Measurements from ENCODE around the gene PPP3CA. TPM values are rescaled to one million over a fixed set of nuclear protein-coding genes. Genes with fewer than 3 reads are reported as not detected.
A peak's percentile ranks its signal among the peaks of the same experiment; 100 is the strongest.

The PPP3CA gene
- total and polyA plus RNA-seq, 3 experiments from 2014 or later = 6.9 to 30.7 (median 30.0) TPM

- Mint-ChIP-seq H3K9me3 (peaks cover 0 to 2% (median 0%) of the 10 kb centered on the region in 5 donors), H3K36me3 (peaks cover 0 to 4% (median 4%) of the 10 kb centered on the region in 3 donors), H3K4me3 (no peak overlapping the region), H3K4me1 (peaks cover 57 to 82% (median 66%) of the 10 kb centered on the region in 3 donors), H3K27me3 (no peaks in the 10 kb centered on the region), H3K27ac (peak overlapping the region in 1 of 8 donors; percentile 87)
- Histone ChIP-seq H3K36me3 (ENCODE audit: insufficient read depth, low read length) (no peaks in the 10 kb centered on the region), H3K4me1 (ENCODE audit: insufficient read depth, low read length) (no peaks in the 10 kb centered on the region), H3K27ac (ENCODE audit: low read depth, low read length) (no peak overlapping the region), H3K27me3 (ENCODE audit: insufficient read depth, low read length, poor library complexity, severe bottlenecking) (no peaks in the 10 kb centered on the region), H3K9me3 (ENCODE audit: low read length) (no peaks in the 10 kb centered on the region), H3K4me3 (ENCODE audit: low read length) (no peak overlapping the region)
- POLR2A ChIA-PET = interaction anchor here (0.6 kb wide), 1 partner anchor 136 kb away, joined by 3 read pairs; no protein-coding TSS in a partner anchor
- no peak for DNase-seq
- CTCF ChIA-PET = no interaction called here
These were observed 119.6 kb downstream of the PPP3CA start for GRCh38 chr4:101227715-101228114.

GRCh38 chr4:101224358-101225218 lies 122.7 kb downstream of the PPP3CA start:
- Histone ChIP-seq H3K36me3 (ENCODE audit: insufficient read depth, low read length) (no peaks in the 10 kb centered on the region), H3K4me3 (ENCODE audit: low read length) (no peak overlapping the region), H3K9me3 (ENCODE audit: low read length) (no peaks in the 10 kb centered on the region), H3K4me1 (ENCODE audit: insufficient read depth, low read length) (no peaks in the 10 kb centered on the region), H3K27me3 (ENCODE audit: insufficient read depth, low read length, poor library complexity, severe bottlenecking) (no peaks in the 10 kb centered on the region), H3K27ac (ENCODE audit: low read depth, low read length) (no peak overlapping the region)
- ChIA-PET POLR2A (no interaction called here), CTCF (no interaction called here)
- Mint-ChIP-seq H3K36me3 (peaks cover 0 to 4% (median 3%) of the 10 kb centered on the region in 3 donors), H3K4me3 (peak overlapping the region in 2 of 7 donors; percentile 32 to 49), H3K4me1 (peaks cover 49 to 80% (median 64%) of the 10 kb centered on the region in 3 donors), H3K9me3 (peaks cover 0 to 2% (median 0%) of the 10 kb centered on the region in 5 donors), H3K27me3 (no peaks in the 10 kb centered on the region), H3K27ac (peak overlapping the region in 2 of 8 donors; percentile 14 to 28)
- DNase-seq = no peak

DNA sequence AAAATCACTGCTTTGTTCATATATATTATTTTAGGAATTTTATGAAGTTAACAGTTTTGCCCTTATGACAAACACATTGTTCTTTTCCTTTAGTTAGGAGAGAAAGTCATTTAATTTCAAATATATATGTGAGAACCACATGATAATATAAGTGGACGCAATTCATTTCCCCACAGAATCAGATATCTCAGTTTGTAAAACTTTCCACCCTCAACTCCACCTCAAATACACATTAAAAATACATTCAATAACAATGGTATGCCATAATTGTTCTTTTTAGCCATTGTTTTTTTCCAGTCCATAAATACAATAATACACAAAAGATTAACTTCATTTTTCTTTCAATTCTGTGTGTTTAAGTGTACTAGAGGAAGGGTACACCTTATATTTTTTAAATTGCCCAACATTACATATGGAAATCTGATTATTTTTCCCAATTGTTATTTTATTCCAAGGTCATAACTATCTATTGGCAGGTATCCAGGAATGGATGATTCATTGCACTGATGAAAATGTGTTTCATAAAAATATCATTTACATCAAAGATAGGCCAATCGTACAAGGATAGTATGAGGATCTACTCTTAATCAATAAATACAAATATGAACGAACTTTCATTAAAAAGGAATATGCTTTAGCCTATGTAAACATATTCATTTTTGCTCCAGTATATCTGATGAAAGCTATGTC lies 125.0 kb downstream of the PPP3CA start:
- POLR2A ChIA-PET = no interaction called here
- no peak overlapping the region for H3K4me3 Mint-ChIP-seq
- no peaks in the 10 kb centered on the region for H3K9me3 ChIP-seq (ENCODE audit: low read length)

DNA sequence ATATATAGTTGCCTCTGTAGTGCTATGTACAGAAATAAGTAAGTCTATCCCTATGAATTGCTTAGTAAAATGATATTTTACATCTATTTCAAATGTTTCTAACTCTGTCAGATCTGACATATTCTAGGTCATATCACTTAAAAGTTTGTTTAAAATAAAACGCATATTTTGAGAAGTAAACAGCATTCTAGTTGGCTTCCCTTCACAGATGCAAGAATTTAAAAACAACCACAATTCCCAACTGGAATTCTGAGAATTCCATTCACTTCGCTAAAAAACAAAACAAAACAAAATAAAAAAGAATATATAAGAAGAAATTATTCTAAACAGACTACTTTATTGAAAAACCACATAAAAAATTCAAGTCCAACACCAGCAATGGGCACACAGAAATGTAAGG lies 126.0 kb downstream of the PPP3CA start:
- no peak for DNase-seq
- no peak overlapping the region for H3K4me3 Mint-ChIP-seq
- no peaks in the 10 kb centered on the region for H3K27me3 Mint-ChIP-seq
- H3K27ac Mint-ChIP-seq = no peak overlapping the region
- ChIA-PET CTCF (no interaction called here), POLR2A (no interaction called here)
- no peaks in the 10 kb centered on the region for H3K9me3 ChIP-seq (ENCODE audit: low read length)
- no peak overlapping the region for H3K27ac ChIP-seq (ENCODE audit: low read depth, low read length)
- H3K27me3 ChIP-seq (ENCODE audit: insufficient read depth, low read length, poor library complexity, severe bottlenecking) = no peaks in the 10 kb centered on the region
- H3K9me3 Mint-ChIP-seq = no peaks in the 10 kb centered on the region
- no peaks in the 10 kb centered on the region for H3K36me3 Mint-ChIP-seq
- no peaks in the 10 kb centered on the region for H3K36me3 ChIP-seq (ENCODE audit: insufficient read depth, low read length)
- H3K4me1 Mint-ChIP-seq = peaks cover 48 to 81% (median 71%) of the 10 kb centered on the region in 3 donors
- no peaks in the 10 kb centered on the region for H3K4me1 ChIP-seq (ENCODE audit: insufficient read depth, low read length)
- no peak overlapping the region for H3K4me3 ChIP-seq (ENCODE audit: low read length)

More for the DNA sequence above, 125.0 kb downstream of the PPP3CA start:
- Histone ChIP-seq H3K27me3 (ENCODE audit: insufficient read depth, low read length, poor library complexity, severe bottlenecking) (no peaks in the 10 kb centered on the region), H3K27ac (ENCODE audit: low read depth, low read length) (no peak overlapping the region), H3K4me1 (ENCODE audit: insufficient read depth, low read length) (no peaks in the 10 kb centered on the region), H3K36me3 (ENCODE audit: insufficient read depth, low read length) (no peaks in the 10 kb centered on the region), H3K4me3 (ENCODE audit: low read length) (no peak overlapping the region)
- Mint-ChIP-seq H3K36me3 (no peaks in the 10 kb centered on the region), H3K27ac (no peak overlapping the region), H3K4me1 (peaks cover 54 to 85% (median 76%) of the 10 kb centered on the region in 3 donors), H3K27me3 (no peaks in the 10 kb centered on the region), H3K9me3 (no peaks in the 10 kb centered on the region)
- DNase-seq = no peak
- CTCF ChIA-PET = no interaction called here

GRCh38 chr4:101218894-101219293 lies 128.4 kb downstream of the PPP3CA start:
- H3K27me3 Mint-ChIP-seq = no peaks in the 10 kb centered on the region
- H3K9me3 Mint-ChIP-seq = no peaks in the 10 kb centered on the region
- Histone ChIP-seq H3K36me3 (ENCODE audit: insufficient read depth, low read length) (no peaks in the 10 kb centered on the region), H3K27me3 (ENCODE audit: insufficient read depth, low read length, poor library complexity, severe bottlenecking) (no peaks in the 10 kb centered on the region), H3K4me3 (ENCODE audit: low read length) (no peak overlapping the region), H3K4me1 (ENCODE audit: insufficient read depth, low read length) (no peaks in the 10 kb centered on the region), H3K27ac (ENCODE audit: low read depth, low read length) (no peak overlapping the region), H3K9me3 (ENCODE audit: low read length) (no peaks in the 10 kb centered on the region)
- H3K27ac Mint-ChIP-seq = no peak overlapping the region
- H3K4me1 Mint-ChIP-seq = peaks cover 32 to 68% (median 60%) of the 10 kb centered on the region in 3 donors
- no peak for DNase-seq
- POLR2A ChIA-PET = no interaction called here
- H3K4me3 Mint-ChIP-seq = no peak overlapping the region
- H3K36me3 Mint-ChIP-seq = no peaks in the 10 kb centered on the region
- CTCF ChIA-PET = no interaction called here

DNA sequence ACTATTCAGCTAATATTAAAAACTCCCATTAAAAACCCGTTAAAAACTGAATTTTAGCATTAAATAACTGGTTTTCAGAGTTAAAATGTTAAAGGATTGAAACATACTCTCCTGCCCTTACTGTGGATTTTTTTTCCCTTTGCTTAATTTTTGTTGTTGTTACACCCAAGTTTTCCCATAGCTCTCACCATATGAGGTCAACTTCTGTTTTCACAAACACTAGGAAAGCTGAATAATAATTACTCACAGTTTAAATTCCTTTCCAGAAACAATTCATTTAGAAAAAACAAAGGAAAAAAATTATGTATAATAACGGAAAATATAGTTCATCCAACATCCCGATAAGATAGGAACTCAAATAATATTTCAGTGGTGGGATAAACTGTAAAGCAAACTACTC lies 129.0 kb downstream of the PPP3CA start:
- Mint-ChIP-seq H3K27ac (no peak overlapping the region), H3K4me1 (peaks cover 31 to 65% (median 57%) of the 10 kb centered on the region in 3 donors), H3K4me3 (no peak overlapping the region), H3K27me3 (no peaks in the 10 kb centered on the region), H3K9me3 (no peaks in the 10 kb centered on the region), H3K36me3 (no peaks in the 10 kb centered on the region)
- no peak overlapping the region for H3K4me3 ChIP-seq (ENCODE audit: low read length)
- ChIA-PET POLR2A (no interaction called here), CTCF (no interaction called here)
- no peaks in the 10 kb centered on the region for H3K4me1 ChIP-seq (ENCODE audit: insufficient read depth, low read length)
- DNase-seq = no peak
- H3K36me3 ChIP-seq (ENCODE audit: insufficient read depth, low read length) = no peaks in the 10 kb centered on the region
- H3K27ac ChIP-seq (ENCODE audit: low read depth, low read length) = no peak overlapping the region
- H3K27me3 ChIP-seq (ENCODE audit: insufficient read depth, low read length, poor library complexity, severe bottlenecking) = no peaks in the 10 kb centered on the region
- no peaks in the 10 kb centered on the region for H3K9me3 ChIP-seq (ENCODE audit: low read length)

DNA sequence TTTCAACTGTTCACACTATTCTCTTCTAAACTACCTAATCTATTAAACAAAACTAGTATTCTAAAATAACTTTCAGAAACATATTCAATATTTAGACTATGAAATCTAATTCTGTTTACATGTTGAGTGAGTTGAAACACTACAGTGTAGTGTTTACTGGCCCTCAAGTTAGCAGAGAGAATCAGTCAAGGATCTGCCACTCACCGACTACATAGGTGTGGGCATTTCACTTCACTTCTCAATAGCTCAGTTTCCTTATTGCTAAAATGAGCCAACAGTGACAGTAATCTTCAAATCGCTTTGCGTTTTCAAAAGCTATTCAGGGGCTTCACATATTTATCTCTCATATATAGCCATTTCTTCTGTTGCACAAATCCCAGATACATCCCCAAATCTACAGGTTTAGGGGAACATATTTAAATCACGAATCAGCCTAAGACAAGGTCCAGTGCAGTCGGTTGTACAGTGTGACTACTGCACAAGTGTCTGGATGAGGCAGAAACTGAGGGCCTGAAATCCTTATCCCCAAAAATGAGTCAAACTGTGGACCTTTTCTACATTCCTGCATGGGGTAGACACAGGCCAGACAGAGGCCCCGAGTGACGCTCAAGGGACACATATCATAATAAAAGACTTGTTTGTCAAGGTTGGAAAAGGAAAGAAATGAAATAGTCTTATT lies 129.8 kb downstream of the PPP3CA start:
- POLR2A ChIA-PET = no interaction called here
- no peak overlapping the region for H3K4me3 Mint-ChIP-seq
- no peaks in the 10 kb centered on the region for H3K36me3 Mint-ChIP-seq
- no peaks in the 10 kb centered on the region for H3K4me1 ChIP-seq (ENCODE audit: insufficient read depth, low read length)
- no peaks in the 10 kb centered on the region for H3K9me3 ChIP-seq (ENCODE audit: low read length)
- DNase-seq = no peak
- no peak overlapping the region for H3K4me3 ChIP-seq (ENCODE audit: low read length)
- CTCF ChIA-PET = no interaction called here
- H3K27me3 ChIP-seq (ENCODE audit: insufficient read depth, low read length, poor library complexity, severe bottlenecking) = no peaks in the 10 kb centered on the region
- peak overlapping the region in 1 of 8 donors; percentile 18 for H3K27ac Mint-ChIP-seq
- peaks cover 27 to 58% (median 53%) of the 10 kb centered on the region in 3 donors for H3K4me1 Mint-ChIP-seq
- no peak overlapping the region for H3K27ac ChIP-seq (ENCODE audit: low read depth, low read length)
- H3K9me3 Mint-ChIP-seq = no peaks in the 10 kb centered on the region
- no peaks in the 10 kb centered on the region for H3K27me3 Mint-ChIP-seq
- H3K36me3 ChIP-seq (ENCODE audit: insufficient read depth, low read length) = no peaks in the 10 kb centered on the region

GRCh38 chr4:101211146-101211553 lies 136.2 kb downstream of the PPP3CA start:
- H3K27ac ChIP-seq (ENCODE audit: low read depth, low read length) = no peak overlapping the region

More at GRCh38 chr4:101211146-101211553, 136.2 kb downstream of the PPP3CA start:
- ChIA-PET POLR2A (no interaction called here), CTCF (no interaction called here)
- H3K4me3 ChIP-seq (ENCODE audit: low read length) = no peak overlapping the region
- H3K9me3 ChIP-seq (ENCODE audit: low read length) = no peaks in the 10 kb centered on the region
- H3K27ac Mint-ChIP-seq = no peak overlapping the region
- no peaks in the 10 kb centered on the region for H3K9me3 Mint-ChIP-seq
- no peak overlapping the region for H3K4me3 Mint-ChIP-seq
- H3K27me3 Mint-ChIP-seq = no peaks in the 10 kb centered on the region
- no peaks in the 10 kb centered on the region for H3K36me3 ChIP-seq (ENCODE audit: insufficient read depth, low read length)
- H3K4me1 ChIP-seq (ENCODE audit: insufficient read depth, low read length) = peaks cover 15% of the 10 kb centered on the region
- no peak for DNase-seq
- H3K36me3 Mint-ChIP-seq = peaks cover 0 to 1% (median 0%) of the 10 kb centered on the region in 3 donors
- H3K4me1 Mint-ChIP-seq = peaks cover 41 to 72% (median 60%) of the 10 kb centered on the region in 3 donors
- H3K27me3 ChIP-seq (ENCODE audit: insufficient read depth, low read length, poor library complexity, severe bottlenecking) = no peaks in the 10 kb centered on the region
